ENCODE data around the gene CCDC187. TPM values are rescaled to one million over a fixed set of nuclear protein-coding genes. Genes with fewer than 3 reads are reported as not detected.

Gene CCDC187
- total RNA-seq, 2 donors from 2014 or later = 0.30 to 0.48 TPM

GRCh38 chr9:136265561-136266355 lies 38.1 kb downstream of the CCDC187 start:
- no peaks in the 10 kb centered on the region for H3K4me1 ChIP-seq
- no peak overlapping the region for H3K9ac ChIP-seq (ENCODE audit: low read depth in 2 of 2, low read length in 2 of 2)
- DNase-seq = no peak
- no peak overlapping the region for H3K27ac ChIP-seq
- H3K36me3 ChIP-seq = no peaks in the 10 kb centered on the region
- no peaks in the 10 kb centered on the region for H3K9me3 ChIP-seq
- intact Hi-C loops (cut with DNase I) = no loop called here
- H3K27me3 ChIP-seq = no peaks in the 10 kb centered on the region
- no peak for TF ChIP-seq CTCF (IDR thresholded peaks at IDR 0.05)
- no peak overlapping the region for H3K4me3 ChIP-seq

GRCh38 chr9:136264441-136265405 lies 39.2 kb downstream of the CCDC187 start:
- no peak overlapping the region for H3K4me3 ChIP-seq
- H3K27me3 ChIP-seq = no peaks in the 10 kb centered on the region
- H3K36me3 ChIP-seq = no peaks in the 10 kb centered on the region
- intact Hi-C loops (cut with DNase I) = no loop called here
- H3K27ac ChIP-seq = no peak overlapping the region
- no peak for TF ChIP-seq CTCF (IDR thresholded peaks at IDR 0.05)
- DNase-seq = no peak
- no peaks in the 10 kb centered on the region for H3K4me1 ChIP-seq
- no peaks in the 10 kb centered on the region for H3K9me3 ChIP-seq
- H3K9ac ChIP-seq (ENCODE audit: low read depth in 2 of 2, low read length in 2 of 2) = no peak overlapping the region

GRCh38 chr9:136264031-136264430 lies 39.9 kb downstream of the CCDC187 start:
- TF ChIP-seq CTCF (IDR thresholded peaks at IDR 0.05) = no peak
- no peak overlapping the region for H3K9ac ChIP-seq (ENCODE audit: low read depth in 2 of 2, low read length in 2 of 2)
- no peaks in the 10 kb centered on the region for H3K4me1 ChIP-seq
- no peak for DNase-seq
- no peaks in the 10 kb centered on the region for H3K36me3 ChIP-seq
- no peak overlapping the region for H3K27ac ChIP-seq
- intact Hi-C loops (cut with DNase I) = no loop called here
- no peaks in the 10 kb centered on the region for H3K27me3 ChIP-seq
- no peaks in the 10 kb centered on the region for H3K9me3 ChIP-seq
- H3K4me3 ChIP-seq = no peak overlapping the region

- Histone ChIP-seq H3K27ac (no peak overlapping the region), H3K9me3 (no peaks in the 10 kb centered on the region), H3K4me1 (no peaks in the 10 kb centered on the region), H3K9ac (ENCODE audit: low read depth in 2 of 2, low read length in 2 of 2) (no peak overlapping the region), H3K36me3 (no peaks in the 10 kb centered on the region), H3K4me3 (no peak overlapping the region), H3K27me3 (no peaks in the 10 kb centered on the region)
- intact Hi-C loops (cut with DNase I) = no loop called here
- DNase-seq = no peak
- TF ChIP-seq CTCF (IDR thresholded peaks at IDR 0.05) = no peak
Measured at GRCh38 chr9:136262671-136263178, 41.2 kb downstream of the CCDC187 start.

- H3K4me1 ChIP-seq = no peaks in the 10 kb centered on the region
- H3K36me3 ChIP-seq = no peaks in the 10 kb centered on the region
- H3K27me3 ChIP-seq = no peaks in the 10 kb centered on the region
- TF ChIP-seq CTCF (IDR thresholded peaks at IDR 0.05) = no peak
- no peaks in the 10 kb centered on the region for H3K9me3 ChIP-seq
- DNase-seq = no peak
- intact Hi-C loops (cut with DNase I) = no loop called here
- H3K27ac ChIP-seq = no peak overlapping the region
- H3K4me3 ChIP-seq = no peak overlapping the region
- no peak overlapping the region for H3K9ac ChIP-seq (ENCODE audit: low read depth in 2 of 2, low read length in 2 of 2)
Measured at GRCh38 chr9:136261686-136262430, 42.0 kb downstream of the CCDC187 start.

Data from colonic mucosa (tissue), 4 donors.